ENCODE data around the gene FAM83D.

DNA sequence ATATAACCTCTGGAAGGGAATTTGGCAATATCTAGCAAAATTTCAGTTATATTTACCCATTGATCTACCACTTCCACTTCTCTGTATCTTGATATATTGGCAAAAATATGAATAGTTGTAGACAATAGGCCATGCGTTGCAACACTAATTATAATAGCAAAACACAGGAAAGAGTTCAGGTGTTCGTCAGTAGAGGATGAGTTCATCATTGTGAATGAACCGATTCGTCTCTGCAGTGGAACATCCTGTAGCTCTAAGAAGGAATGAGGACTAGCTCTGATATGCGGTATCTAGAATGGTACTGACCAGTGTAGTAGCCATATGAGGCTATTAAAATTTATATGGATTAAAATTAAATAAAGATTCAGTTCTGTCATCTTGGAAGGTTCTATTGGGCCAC lies 8.3 kb downstream of the FAM83D start:
- TF ChIP-seq, protein P1, sequence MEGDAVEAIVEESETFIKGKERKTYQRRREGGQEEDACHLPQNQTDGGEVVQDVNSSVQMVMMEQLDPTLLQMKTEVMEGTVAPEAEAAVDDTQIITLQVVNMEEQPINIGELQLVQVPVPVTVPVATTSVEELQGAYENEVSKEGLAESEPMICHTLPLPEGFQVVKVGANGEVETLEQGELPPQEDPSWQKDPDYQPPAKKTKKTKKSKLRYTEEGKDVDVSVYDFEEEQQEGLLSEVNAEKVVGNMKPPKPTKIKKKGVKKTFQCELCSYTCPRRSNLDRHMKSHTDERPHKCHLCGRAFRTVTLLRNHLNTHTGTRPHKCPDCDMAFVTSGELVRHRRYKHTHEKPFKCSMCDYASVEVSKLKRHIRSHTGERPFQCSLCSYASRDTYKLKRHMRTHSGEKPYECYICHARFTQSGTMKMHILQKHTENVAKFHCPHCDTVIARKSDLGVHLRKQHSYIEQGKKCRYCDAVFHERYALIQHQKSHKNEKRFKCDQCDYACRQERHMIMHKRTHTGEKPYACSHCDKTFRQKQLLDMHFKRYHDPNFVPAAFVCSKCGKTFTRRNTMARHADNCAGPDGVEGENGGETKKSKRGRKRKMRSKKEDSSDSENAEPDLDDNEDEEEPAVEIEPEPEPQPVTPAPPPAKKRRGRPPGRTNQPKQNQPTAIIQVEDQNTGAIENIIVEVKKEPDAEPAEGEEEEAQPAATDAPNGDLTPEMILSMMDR (IDR thresholded peaks at IDR 0.05) = no peak
- no peak for TF ChIP-seq EZH2 (IDR thresholded peaks at IDR 0.05; ENCODE audit: borderline replicate concordance, insufficient read depth, low read depth, low read length, poor library complexity, severe bottlenecking)
